Peyer's patch (tissue), 4 donors: Measurements from ENCODE around the gene GALNT13.

Source experiments
- POLR2A ChIP-seq, 2 donors: fragments of 450-650 bp; IDR thresholded peaks; one replicate each; pipeline ENCODE4 v1.5.1; 2017; ENCODE audit warnings: antibody characterized with exemption in 2 of 2, mild to moderate bottlenecking in 2 of 2, moderate library complexity in 2 of 2
- TF ChIP-seq, protein P1 (sequence below), 6 experiments: fragments of 450-650 bp in 4 of 6; fragments of 200-600 bp in 2 of 6; sonication (generic) in 1 of 6; IDR thresholded peaks; one replicate each; pipeline ENCODE4 v1.5.1; 2017 to 2019; ENCODE audit warnings: antibody characterized with exemption in 6 of 6, mild to moderate bottlenecking in 3 of 6, moderate library complexity in 1 of 6

DNA sequence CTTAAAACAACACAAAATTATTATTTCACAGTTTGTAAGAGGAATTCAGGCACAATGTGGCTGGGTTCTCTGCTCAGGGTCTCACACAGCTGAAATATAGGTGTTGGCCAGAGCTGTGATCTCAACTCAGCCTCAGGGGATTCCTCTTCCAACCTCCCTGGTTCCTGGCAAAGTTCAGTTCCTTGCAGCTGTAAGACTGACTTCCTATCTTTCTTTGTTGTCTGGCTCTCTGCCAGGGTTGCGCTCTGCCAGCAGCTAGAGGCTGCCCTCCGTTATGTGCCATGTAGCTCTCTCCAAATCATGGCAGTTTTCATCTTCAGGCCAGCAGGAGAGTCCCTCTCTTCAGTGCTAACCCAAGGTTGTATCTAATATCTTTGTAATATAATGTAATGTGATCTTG is 554.3 kb downstream of the GALNT13 start:
- TF ChIP-seq POLR2A (IDR thresholded peaks at IDR 0.05), result no peak
- TF ChIP-seq, protein P1, sequence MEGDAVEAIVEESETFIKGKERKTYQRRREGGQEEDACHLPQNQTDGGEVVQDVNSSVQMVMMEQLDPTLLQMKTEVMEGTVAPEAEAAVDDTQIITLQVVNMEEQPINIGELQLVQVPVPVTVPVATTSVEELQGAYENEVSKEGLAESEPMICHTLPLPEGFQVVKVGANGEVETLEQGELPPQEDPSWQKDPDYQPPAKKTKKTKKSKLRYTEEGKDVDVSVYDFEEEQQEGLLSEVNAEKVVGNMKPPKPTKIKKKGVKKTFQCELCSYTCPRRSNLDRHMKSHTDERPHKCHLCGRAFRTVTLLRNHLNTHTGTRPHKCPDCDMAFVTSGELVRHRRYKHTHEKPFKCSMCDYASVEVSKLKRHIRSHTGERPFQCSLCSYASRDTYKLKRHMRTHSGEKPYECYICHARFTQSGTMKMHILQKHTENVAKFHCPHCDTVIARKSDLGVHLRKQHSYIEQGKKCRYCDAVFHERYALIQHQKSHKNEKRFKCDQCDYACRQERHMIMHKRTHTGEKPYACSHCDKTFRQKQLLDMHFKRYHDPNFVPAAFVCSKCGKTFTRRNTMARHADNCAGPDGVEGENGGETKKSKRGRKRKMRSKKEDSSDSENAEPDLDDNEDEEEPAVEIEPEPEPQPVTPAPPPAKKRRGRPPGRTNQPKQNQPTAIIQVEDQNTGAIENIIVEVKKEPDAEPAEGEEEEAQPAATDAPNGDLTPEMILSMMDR (IDR thresholded peaks at IDR 0.05), result no peak
